Cardiac fibroblast (primary cell): Measurements from ENCODE around the gene PDIK1L.

Source experiments
- DNase-seq, 2 donors: peaks; one replicate each; pipeline versions ENCODE4 v3.0.0 to v3.0.0-alpha.2; 2010; ENCODE audit warnings: low read depth in 2 of 2
- H3K4me3 ChIP-seq, 2 donors: replicated peaks in 1 of 2; 1 replicate in 1 of 2; 2 replicates in 1 of 2; pipeline ENCODE4 v1.5.1; 2011; ENCODE audit warnings: low read depth in 2 of 2, low read length in 2 of 2, mild to moderate bottlenecking in 2 of 2, moderate library complexity in 1 of 2
- CTCF ChIP-seq: IDR thresholded peaks from one replicate; pipeline ENCODE4 v1.5.1; 2011; ENCODE audit warnings: low read depth, mild to moderate bottlenecking, low read length, inconsistent platforms

PDIK1L gene

GRCh38 chr1:26158908-26159742, 47.5 kb downstream of the PDIK1L start, which contains the start of gene FAM110D:
Gene FAM110D, plus strand, starts transcription at chr1:26159079. Its CDS starts 2,213 bp downstream, at chr1:26161292.
- TF ChIP-seq CTCF = no peak
- H3K4me3 ChIP-seq = no peak within 1 kb of the TSS
- DNase-seq = no peak

GRCh38 chr1:26159743-26160039, 48.1 kb downstream of the PDIK1L start:
- no peak for TF ChIP-seq CTCF
- no peak overlapping the region for H3K4me3 ChIP-seq
- DNase-seq = no peak

- no peak overlapping the region for H3K4me3 ChIP-seq
- no peak for DNase-seq
- TF ChIP-seq CTCF = no peak
These were observed 49.1 kb downstream of the PDIK1L start for GRCh38 chr1:26160527-26161414.

GRCh38 chr1:26161415-26162219, 50.0 kb downstream of the PDIK1L start:
- peak; percentile 50 to 51 for DNase-seq
- H3K4me3 ChIP-seq = peak overlapping the region; percentile 25 to 38

GRCh38 chr1:26162220-26162709, 50.6 kb downstream of the PDIK1L start:
- peak in 1 of 2 donors; percentile 37 for DNase-seq
- peak overlapping the region; percentile 25 to 38 for H3K4me3 ChIP-seq
- no peak for TF ChIP-seq CTCF

More at GRCh38 chr1:26161415-26162219, 50.0 kb downstream of the PDIK1L start:
- no peak for TF ChIP-seq CTCF

- H3K4me3 ChIP-seq = peak overlapping the region in 1 of 2 donors; percentile 21
- no peak for DNase-seq
These were observed 52.0 kb downstream of the PDIK1L start for GRCh38 chr1:26163684-26164035.

More at GRCh38 chr1:26163684-26164035, 52.0 kb downstream of the PDIK1L start:
- no peak for TF ChIP-seq CTCF
